Bone marrow (tissue), 2 donors: ENCODE data around the gene HPS1.
"Not testable (repeated sequence)": the region's sequence is repeated elsewhere in the genome, so short reads cannot be mapped to it uniquely, and the experiment has no call there.

ENCODE experiments used
- DNase-seq, 2 donors: peaks; one replicate each; lab custom pipeline; 2025; lab: John Stamatoyannopoulos, UW

Gene HPS1

GRCh38 chr10:98388101-98388655, 58.6 kb downstream of the HPS1 start:
- no peak for DNase-seq

GRCh38 chr10:98384531-98385133, 62.1 kb downstream of the HPS1 start:
- DNase-seq, result no peak

GRCh38 chr10:98383869-98384268, 62.9 kb downstream of the HPS1 start:
- DNase-seq, result no peak

GRCh38 chr10:98383134-98383667, 63.5 kb downstream of the HPS1 start:
- not testable (repeated sequence) for DNase-seq

- DNase-seq, result no peak
Measured at GRCh38 chr10:98382691-98383101, 64.0 kb downstream of the HPS1 start.

- no peak for DNase-seq
Measured at GRCh38 chr10:98380493-98381339, 66.0 kb downstream of the HPS1 start.

- no peak for DNase-seq
Measured at GRCh38 chr10:98378722-98379121, 68.0 kb downstream of the HPS1 start.

- no peak for DNase-seq
Measured at GRCh38 chr10:98377536-98377935, 69.2 kb downstream of the HPS1 start.

GRCh38 chr10:98377001-98377400, 69.7 kb downstream of the HPS1 start:
- DNase-seq, result no peak

GRCh38 chr10:98376485-98376884, 70.2 kb downstream of the HPS1 start:
- DNase-seq, result no peak

- DNase-seq, result no peak
Measured at GRCh38 chr10:98374217-98374985, 72.3 kb downstream of the HPS1 start.

- DNase-seq, result no peak
Measured at GRCh38 chr10:98373260-98374040, 73.3 kb downstream of the HPS1 start.

- no peak for DNase-seq
Measured at GRCh38 chr10:98370831-98371820, 75.6 kb downstream of the HPS1 start.

- no peak for DNase-seq
Measured at GRCh38 chr10:98369801-98370200, 76.9 kb downstream of the HPS1 start.

- DNase-seq, result no peak
Measured at GRCh38 chr10:98368644-98369043, 78.1 kb downstream of the HPS1 start.

- no peak for DNase-seq
Measured at GRCh38 chr10:98367604-98368451, 78.9 kb downstream of the HPS1 start.
